CD14-positive monocyte (primary cell): ENCODE measurements around the gene RNF149. TPM values are rescaled to one million over a fixed set of nuclear protein-coding genes. Genes with fewer than 3 reads are reported as not detected.

ENCODE experiments used
- DNase-seq, 3 donors: peaks; one replicate each; pipeline ENCODE4 v3.0.0-alpha.2; 2011 to 2022
- H2AFZ ChIP-seq: 2 replicates; pipeline ENCODE4 v1.6.0; 2012; ENCODE audit warnings: mild to moderate bottlenecking, low read depth, low read length, inconsistent platforms; ENCODE audit not compliant: insufficient read depth, poor library complexity, severe bottlenecking
- H3K27ac ChIP-seq, 2 donors: 1 replicate in 1 of 2; 2 replicates in 1 of 2; pipeline ENCODE4 v1.5.1; 2012 to 2013; ENCODE audit warnings: low read length in 2 of 2, control low read depth in 1 of 2, inconsistent platforms in 1 of 2, low read depth in 1 of 2, mild to moderate bottlenecking in 1 of 2
- H3K27me3 ChIP-seq, 2 donors: one replicate each; pipeline versions ENCODE4 v1.6.0 to v1.6.1; 2011 to 2013; ENCODE audit warnings: low read length in 2 of 2; ENCODE audit not compliant: control insufficient read depth in 2 of 2, insufficient read depth in 2 of 2
- H3K36me3 ChIP-seq, 2 donors: replicated peaks in 1 of 2; 1 replicate in 1 of 2; 2 replicates in 1 of 2; pipeline versions ENCODE4 v1.5.1 to v1.6.1; 2012 to 2013; ENCODE audit warnings: low read length in 2 of 2, control low read depth in 1 of 2, inconsistent platforms in 1 of 2, mild to moderate bottlenecking in 1 of 2; ENCODE audit not compliant: insufficient read depth in 2 of 2, control insufficient read depth in 1 of 2
- H3K4me1 ChIP-seq, 2 donors: 1 replicate in 1 of 2; 2 replicates in 1 of 2; pipeline versions ENCODE4 v1.5.1 to v1.6.1; 2012 to 2013; ENCODE audit warnings: low read length in 2 of 2, control low read depth in 1 of 2, inconsistent platforms in 1 of 2, mild to moderate bottlenecking in 1 of 2, moderate library complexity in 1 of 2; ENCODE audit not compliant: insufficient read depth in 2 of 2, control insufficient read depth in 1 of 2
- H3K4me2 ChIP-seq: replicated peaks from 2 replicates; pipeline ENCODE3; 2012; ENCODE audit warnings: low read length, moderate library complexity, mild to moderate bottlenecking; ENCODE audit not compliant: poor library complexity, severe bottlenecking; ENCODE audit errors: extremely low read depth
- H3K4me3 ChIP-seq, 3 experiments: fragments of 200-600 bp in 1 of 3; sonication (generic) in 1 of 3; replicated peaks in 1 of 3; 1 replicate in 2 of 3; 2 replicates in 1 of 3; pipeline ENCODE4 v1.5.1; 2011 to 2013; ENCODE audit warnings: low read length in 3 of 3, mild to moderate bottlenecking in 3 of 3, control low read depth in 2 of 3, low read depth in 2 of 3, inconsistent platforms in 1 of 3, moderate library complexity in 1 of 3
- H3K79me2 ChIP-seq: 2 replicates; pipeline ENCODE4 v1.6.0; 2012; ENCODE audit warnings: mild to moderate bottlenecking, control low read depth, inconsistent platforms, low read length, moderate library complexity; ENCODE audit not compliant: insufficient read depth
- H3K9ac ChIP-seq: 2 replicates; pipeline ENCODE4 v1.6.0; 2017; ENCODE audit warnings: low read length, mild to moderate bottlenecking; ENCODE audit not compliant: insufficient read depth, poor library complexity, severe bottlenecking
- H3K9me3 ChIP-seq, 2 donors: replicated peaks in 1 of 2; 1 replicate in 1 of 2; 2 replicates in 1 of 2; pipeline versions ENCODE4 v1.5.1 to v1.6.1; 2012 to 2013; ENCODE audit warnings: low read length in 2 of 2, control low read depth in 1 of 2; ENCODE audit not compliant: control insufficient read depth in 1 of 2, insufficient read depth in 1 of 2
- H4K20me1 ChIP-seq: 2 replicates; pipeline ENCODE4 v1.6.0; 2012; ENCODE audit warnings: mild to moderate bottlenecking, low read length, control low read depth, moderate library complexity; ENCODE audit not compliant: insufficient read depth
- H3K27ac Mint-ChIP-seq, 7 donors: one replicate each; pipeline ENCODE4 v1.8.0; 2020; ENCODE audit warnings: mild to moderate bottlenecking in 7 of 7, mixed read lengths in 7 of 7, moderate library complexity in 6 of 7, inconsistent platforms in 2 of 7
- H3K27me3 Mint-ChIP-seq, 3 donors: one replicate each; pipeline ENCODE4 v1.8.0; 2021 to 2022; ENCODE audit warnings: low read depth in 3 of 3, mild to moderate bottlenecking in 3 of 3, mixed read lengths in 3 of 3, moderate library complexity in 3 of 3, inconsistent platforms in 1 of 3
- H3K36me3 Mint-ChIP-seq, 2 donors: one replicate each; pipeline ENCODE4 v1.8.0; 2020; ENCODE audit warnings: mixed read lengths in 2 of 2, inconsistent platforms in 1 of 2, mild to moderate bottlenecking in 1 of 2
- H3K4me1 Mint-ChIP-seq: one replicate; pipeline ENCODE4 v1.8.0; 2020; ENCODE audit warnings: mild to moderate bottlenecking, mixed read lengths
- H3K4me3 Mint-ChIP-seq, 2 donors: one replicate each; pipeline ENCODE4 v1.8.0; 2020; ENCODE audit warnings: mild to moderate bottlenecking in 2 of 2, mixed read lengths in 2 of 2, moderate library complexity in 1 of 2
- H3K9me3 Mint-ChIP-seq, 7 donors: one replicate each; pipeline ENCODE4 v1.8.0; 2020 to 2022; ENCODE audit warnings: mixed read lengths in 7 of 7, mild to moderate bottlenecking in 6 of 7, moderate library complexity in 6 of 7, inconsistent platforms in 2 of 7
- WGBS: methylation state at CpG from one replicate; pipeline ENCODE4 v1.1.5; 2013; ENCODE audit warnings: missing lambda C conversion rate; ENCODE audit not compliant: insufficient coverage; 5-methylcytosine and 5-hydroxymethylcytosine counted together
- intact Hi-C, 2 donors: fragments of 100-400 bp; cut with micrococcal nuclease; formaldehyde crosslinking; loops; one replicate each; pipeline versions ENCODE4 v1.15.0 to v1.15.1; 2023
- polyA plus RNA-seq, 3 donors: library from polyadenylated mRNA; depleted of rRNA in 1 of 3; unstranded in 2 of 3; stranded (reverse) in 1 of 3; fragments of 300-500 nt in 2 of 3; fragments of >200 nt in 1 of 3; fragmentation: Illumina TruSeq in 2 of 3; gene quantifications; 1 replicate in 2 of 3; 2 replicates in 1 of 3; pipeline ENCODE4 v1.2.3, GENCODE V29; 2012 to 2021
- TF ChIP-seq, protein P1 (sequence below): fragments of 200-600 bp; IDR thresholded peaks from one replicate; pipeline ENCODE4 v1.8.0; 2022; ENCODE audit warnings: antibody characterized with exemption, mild to moderate bottlenecking

RNF149 gene
- polyA plus RNA-seq, 3 donors = 112 to 148 (median 141) TPM

DNA sequence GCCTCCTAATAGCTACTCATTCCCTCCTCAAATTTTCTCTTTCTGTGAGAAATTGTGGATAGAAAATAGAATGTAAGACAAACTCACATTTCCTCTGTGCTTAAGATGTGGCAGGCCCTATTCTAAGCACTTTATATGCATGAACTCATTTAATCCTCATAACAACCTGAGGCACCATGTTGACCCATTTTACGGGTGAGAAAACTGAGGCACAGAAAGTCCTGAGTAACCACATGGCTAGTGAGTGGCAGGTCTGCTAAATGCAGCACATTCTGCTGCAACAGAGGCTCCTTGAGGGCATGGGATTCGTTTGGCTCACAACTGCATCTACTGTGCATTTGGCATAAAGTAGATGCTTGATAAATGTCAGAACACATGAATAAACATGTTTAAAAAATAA is 22.7 kb upstream of the RNF149 start:
- Histone ChIP-seq H3K27ac (peak overlapping the region in 1 of 2 donors; percentile 72), H4K20me1 (no peaks in the 10 kb centered on the region), H3K9ac (no peak overlapping the region), H2AFZ (no peak overlapping the region), H3K4me1 (peaks cover 52 to 62% of the 10 kb centered on the region in 2 donors), H3K4me3 (no peak overlapping the region), H3K36me3 (no peaks in the 10 kb centered on the region), H3K9me3 (peaks cover 0 to 1% of the 10 kb centered on the region in 2 donors), H3K4me2 (peak overlapping the region; percentile 70), H3K79me2 (no peaks in the 10 kb centered on the region), H3K27me3 (no peaks in the 10 kb centered on the region)
- no peak for DNase-seq
- H3K27ac Mint-ChIP-seq = peak overlapping the region in 3 of 7 donors; percentile 85 to 91 (median 88)
- H3K4me1 Mint-ChIP-seq = peaks cover 14% of the 10 kb centered on the region
- TF ChIP-seq, protein P1, sequence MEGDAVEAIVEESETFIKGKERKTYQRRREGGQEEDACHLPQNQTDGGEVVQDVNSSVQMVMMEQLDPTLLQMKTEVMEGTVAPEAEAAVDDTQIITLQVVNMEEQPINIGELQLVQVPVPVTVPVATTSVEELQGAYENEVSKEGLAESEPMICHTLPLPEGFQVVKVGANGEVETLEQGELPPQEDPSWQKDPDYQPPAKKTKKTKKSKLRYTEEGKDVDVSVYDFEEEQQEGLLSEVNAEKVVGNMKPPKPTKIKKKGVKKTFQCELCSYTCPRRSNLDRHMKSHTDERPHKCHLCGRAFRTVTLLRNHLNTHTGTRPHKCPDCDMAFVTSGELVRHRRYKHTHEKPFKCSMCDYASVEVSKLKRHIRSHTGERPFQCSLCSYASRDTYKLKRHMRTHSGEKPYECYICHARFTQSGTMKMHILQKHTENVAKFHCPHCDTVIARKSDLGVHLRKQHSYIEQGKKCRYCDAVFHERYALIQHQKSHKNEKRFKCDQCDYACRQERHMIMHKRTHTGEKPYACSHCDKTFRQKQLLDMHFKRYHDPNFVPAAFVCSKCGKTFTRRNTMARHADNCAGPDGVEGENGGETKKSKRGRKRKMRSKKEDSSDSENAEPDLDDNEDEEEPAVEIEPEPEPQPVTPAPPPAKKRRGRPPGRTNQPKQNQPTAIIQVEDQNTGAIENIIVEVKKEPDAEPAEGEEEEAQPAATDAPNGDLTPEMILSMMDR = no peak
- H3K36me3 Mint-ChIP-seq = no peaks in the 10 kb centered on the region
- no peak overlapping the region for H3K4me3 Mint-ChIP-seq
- H3K27me3 Mint-ChIP-seq = peaks cover 2 to 3% (median 2%) of the 10 kb centered on the region in 3 donors
- WGBS = 100% methylated on average over 1 of the region's 2 CpGs
- intact Hi-C loops = no loop called here
- H3K9me3 Mint-ChIP-seq = peaks cover 0 to 2% (median 0%) of the 10 kb centered on the region in 7 donors

DNA sequence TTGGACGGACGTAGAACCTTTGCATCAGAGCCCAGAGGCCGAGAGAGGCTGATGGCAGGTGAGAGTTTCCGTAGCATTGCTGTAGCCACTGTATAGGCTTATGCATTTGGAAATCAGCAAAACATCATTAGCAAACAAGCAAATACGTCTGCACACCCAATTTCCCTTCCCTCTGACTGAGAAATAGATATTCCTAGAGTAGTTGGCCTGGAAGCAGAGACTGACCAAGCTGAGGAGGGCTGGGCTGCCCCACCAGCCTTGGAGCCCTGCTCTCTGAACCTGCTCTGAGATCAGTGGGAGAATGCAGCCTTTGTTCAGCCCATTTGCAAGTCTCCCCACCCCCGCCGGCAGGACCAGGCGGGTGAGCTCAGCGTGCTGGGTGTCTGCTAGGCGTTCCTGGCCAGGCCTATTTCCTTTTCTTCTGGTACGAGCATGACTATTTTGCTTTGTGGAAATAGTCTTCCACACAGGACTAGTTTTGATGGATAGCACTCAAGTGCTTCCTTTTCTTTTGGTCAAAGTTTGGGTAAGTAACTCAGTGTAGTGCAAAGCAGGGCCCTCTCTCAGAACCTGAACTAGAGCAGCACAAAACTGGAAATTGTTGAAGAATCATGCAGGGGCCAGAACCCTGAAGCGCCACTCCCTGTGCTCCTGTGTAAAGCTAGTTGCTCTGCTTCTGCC is 21.9 kb upstream of the RNF149 start:
- intact Hi-C loops = no loop called here
- 47% methylated on average over 9 of the region's 12 CpGs for WGBS
- Mint-ChIP-seq H3K36me3 (no peaks in the 10 kb centered on the region), H3K27ac (peak overlapping the region in 5 of 7 donors; percentile 85 to 91 (median 88)), H3K4me1 (peaks cover 14% of the 10 kb centered on the region), H3K27me3 (peaks cover 0 to 3% (median 2%) of the 10 kb centered on the region in 3 donors), H3K4me3 (peak overlapping the region; percentile 9 to 56), H3K9me3 (peaks cover 0 to 2% (median 0%) of the 10 kb centered on the region in 7 donors)
- Histone ChIP-seq H3K4me1 (peaks cover 52 to 62% of the 10 kb centered on the region in 2 donors), H3K4me2 (peak overlapping the region; percentile 70), H3K79me2 (no peaks in the 10 kb centered on the region), H3K27ac (peak overlapping the region; percentile 61 to 72), H3K9ac (no peak overlapping the region), H3K9me3 (peaks cover 0 to 9% of the 10 kb centered on the region in 2 donors), H4K20me1 (no peaks in the 10 kb centered on the region), H3K4me3 (peak overlapping the region in 1 of 3 experiments; percentile 48), H2AFZ (peak overlapping the region; percentile 49), H3K36me3 (no peaks in the 10 kb centered on the region), H3K27me3 (no peaks in the 10 kb centered on the region)
- TF ChIP-seq, protein P1 = no peak
- DNase-seq = peak in 2 of 3 donors; percentile 36 to 43
